NOMO-1 (cell line): Measurements from ENCODE around the gene SSC5D.

Experiments used
- DNase-seq, 2 experiments: peaks; one replicate each; lab custom pipeline; 2025; ENCODE audit not compliant: unreplicated experiment in 2 of 2; lab: John Stamatoyannopoulos, UW

The SSC5D gene

DNA sequence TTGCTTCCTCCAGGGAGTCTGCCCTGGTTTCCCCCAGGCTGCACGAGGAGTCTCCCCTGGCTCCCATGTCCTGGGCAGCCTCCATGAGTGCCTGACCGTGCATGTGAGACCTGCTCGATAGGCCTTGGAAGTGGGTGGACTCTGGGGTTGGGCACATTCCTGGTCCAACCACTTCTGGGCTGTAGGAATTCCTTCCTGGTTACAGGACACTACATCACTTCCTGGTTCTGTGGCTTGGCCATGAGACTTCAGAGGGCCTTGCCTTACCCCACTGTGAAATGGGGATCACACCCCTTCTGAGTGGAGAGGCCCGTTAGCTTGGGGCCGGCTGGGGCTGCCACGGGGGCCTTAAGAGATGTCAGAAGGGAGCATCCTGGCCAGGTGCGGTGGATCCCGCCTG is 15.8 kb upstream of the SSC5D start:
- DNase-seq = no peak

DNA sequence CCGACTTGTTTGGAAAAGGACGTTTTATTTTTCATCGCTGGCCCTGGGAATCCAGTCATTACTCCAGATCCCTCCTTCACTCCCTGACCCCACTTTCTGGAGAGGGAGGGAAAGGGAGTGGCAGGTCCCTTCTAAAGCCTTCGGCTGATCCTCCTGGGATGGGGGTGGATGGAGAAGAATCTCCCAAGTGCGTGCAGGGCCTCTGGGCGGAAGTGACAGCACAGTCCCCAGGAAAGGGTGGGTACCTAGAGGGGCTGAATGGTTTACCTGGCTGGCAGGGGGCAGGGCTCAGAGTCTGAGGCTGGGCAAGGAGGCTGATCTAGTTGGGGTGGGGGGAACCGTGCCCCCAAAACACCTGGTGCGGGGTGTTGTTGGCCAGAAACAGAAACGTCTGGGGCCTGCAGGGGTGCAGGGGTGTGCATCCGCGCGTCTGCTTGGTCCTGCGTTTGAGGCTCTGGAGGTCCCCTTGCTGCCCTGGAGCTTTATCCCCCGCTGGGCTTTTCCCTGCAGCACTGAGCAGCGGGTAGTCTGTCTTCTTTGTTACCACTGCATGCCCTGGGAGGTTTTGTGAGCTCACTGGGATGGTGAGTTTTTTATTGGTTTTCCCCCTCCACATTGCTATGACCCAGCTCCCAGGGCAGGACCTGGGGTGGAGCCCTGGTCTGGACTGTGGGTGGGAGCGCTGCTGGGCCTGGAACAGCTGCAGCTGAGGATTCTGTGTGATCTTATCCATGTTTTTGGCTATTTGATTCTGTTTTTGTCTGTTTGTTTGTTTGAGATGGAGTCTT is 14.8 kb upstream of the SSC5D start:
- no peak for DNase-seq

DNA sequence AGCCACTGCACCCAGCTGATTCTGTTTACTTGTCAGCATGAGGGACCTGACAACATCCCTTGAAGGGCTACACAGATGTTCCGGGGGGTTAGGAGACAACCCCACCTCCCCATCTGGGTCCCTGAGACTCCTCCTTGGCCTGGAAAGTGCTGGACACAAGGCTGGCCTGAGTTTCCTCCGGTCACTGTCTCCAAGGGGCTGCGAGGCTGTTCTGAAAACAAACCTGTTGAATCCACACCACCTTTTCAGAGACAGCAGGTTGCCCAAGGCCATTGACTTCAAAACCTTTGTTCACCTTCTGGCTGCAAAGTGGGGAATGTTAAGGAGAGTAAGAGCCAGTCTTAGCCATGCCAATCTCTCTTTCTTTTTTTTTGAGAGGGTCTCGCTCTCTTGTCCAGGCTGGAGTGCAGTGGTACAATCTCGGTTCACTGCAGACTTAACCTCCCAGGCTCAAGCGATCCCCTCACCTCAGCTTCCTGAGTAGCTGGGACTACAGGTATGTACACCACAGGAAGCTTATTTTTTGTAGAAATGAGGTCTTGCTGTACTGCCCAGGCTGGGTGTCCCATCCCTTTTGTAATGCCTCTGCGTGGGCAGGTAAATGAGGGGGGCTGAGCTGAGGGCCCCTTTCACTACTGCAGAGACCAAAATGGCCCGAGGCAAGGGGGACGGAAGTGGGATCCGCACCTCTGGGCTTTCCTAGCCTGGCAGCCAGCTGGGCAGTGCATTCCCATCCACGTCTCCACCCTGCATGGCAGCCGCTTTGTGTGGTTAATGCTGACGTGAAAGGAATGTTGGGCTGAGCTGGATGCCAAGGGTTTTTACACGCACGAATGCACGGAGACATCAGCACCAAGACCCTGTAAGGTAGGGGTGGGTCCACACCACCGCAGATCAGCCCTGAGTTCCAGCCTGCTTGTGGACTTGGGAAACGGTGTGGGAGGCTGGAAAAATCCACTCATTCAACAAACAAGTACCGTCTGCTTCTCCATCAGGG is 13.7 kb upstream of the SSC5D start:
- DNase-seq = no peak

DNA sequence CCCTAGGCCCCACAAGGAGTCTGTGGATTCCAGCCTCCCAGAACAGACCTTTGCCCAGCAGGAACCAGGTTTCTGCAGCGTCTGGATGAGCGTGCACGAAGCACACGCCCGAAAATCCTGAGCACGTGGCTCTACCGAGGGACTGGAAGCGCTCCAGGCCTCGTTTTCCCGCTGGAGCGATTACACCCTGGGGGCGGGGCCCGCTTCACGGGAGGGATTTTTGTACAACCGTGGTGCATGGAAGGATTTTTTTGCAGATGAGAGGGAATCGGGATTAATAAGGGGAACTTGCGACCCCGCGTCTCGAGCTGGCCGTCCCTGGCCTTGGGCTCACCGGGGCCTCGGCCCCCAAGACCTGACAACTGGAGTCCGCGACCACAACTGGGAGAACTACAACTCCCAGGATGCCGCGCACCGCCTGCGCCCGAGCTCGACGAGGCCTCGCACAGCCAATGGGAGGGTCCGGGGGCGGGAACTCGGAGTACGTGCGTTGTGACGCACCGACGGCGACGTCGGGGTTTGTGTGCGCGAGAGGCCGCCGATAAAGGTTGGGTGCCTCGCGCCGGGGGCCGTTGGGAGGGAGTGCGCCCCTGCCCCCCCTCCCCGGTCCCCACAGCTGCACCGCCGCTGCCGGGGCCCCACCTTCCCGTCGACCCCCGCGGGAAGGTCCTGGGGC is 12.0 kb upstream of the SSC5D start, which contains the start of gene ZNF628:
Gene ZNF628 (plus strand): TSS at position 518 of the 676 bp plus-strand sequence. CDS start 3,294 bp downstream, outside the sequence.
- DNase-seq = peak; percentile 90 to 98

DNA sequence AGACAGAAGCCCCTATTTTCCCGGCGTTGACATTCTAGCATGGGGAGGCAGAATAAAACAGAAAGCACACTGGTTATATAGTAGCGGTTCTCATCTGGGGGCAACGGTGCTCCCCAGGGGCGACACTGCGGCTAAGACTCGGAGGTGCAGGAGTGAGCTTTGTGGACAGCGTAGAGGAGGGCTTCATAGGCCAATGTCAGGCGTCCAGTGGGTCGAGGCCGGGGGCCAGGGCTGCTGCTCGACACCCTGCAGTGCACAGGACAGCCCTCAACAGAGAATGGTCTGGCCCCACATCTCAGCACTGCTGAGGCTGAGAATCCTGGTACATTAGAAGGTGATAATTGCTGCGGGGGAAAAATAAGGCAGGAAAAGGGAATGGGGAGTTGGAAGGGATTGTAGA is 10.3 kb upstream of the SSC5D start:
- DNase-seq = no peak

DNA sequence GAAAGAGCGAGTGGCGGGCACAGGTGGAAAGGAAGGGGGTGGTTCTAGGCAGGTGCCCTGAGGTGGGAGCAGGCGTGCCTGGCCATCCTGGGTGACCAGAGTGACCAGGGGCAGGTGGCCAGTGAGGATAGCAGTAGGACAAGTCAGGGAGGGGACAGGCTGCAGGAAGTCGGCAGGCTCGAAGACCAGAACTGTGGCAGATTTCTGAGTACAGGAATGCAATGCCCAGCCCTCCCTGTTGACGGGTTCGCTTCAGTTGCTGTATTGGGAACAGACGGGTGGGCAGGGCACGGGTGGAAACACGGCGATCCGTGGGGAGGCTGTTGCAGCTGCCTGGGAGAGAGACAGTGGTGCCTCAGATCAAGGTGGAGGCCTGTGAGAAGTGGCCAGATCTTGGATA is 9.9 kb upstream of the SSC5D start:
- DNase-seq = no peak

DNA sequence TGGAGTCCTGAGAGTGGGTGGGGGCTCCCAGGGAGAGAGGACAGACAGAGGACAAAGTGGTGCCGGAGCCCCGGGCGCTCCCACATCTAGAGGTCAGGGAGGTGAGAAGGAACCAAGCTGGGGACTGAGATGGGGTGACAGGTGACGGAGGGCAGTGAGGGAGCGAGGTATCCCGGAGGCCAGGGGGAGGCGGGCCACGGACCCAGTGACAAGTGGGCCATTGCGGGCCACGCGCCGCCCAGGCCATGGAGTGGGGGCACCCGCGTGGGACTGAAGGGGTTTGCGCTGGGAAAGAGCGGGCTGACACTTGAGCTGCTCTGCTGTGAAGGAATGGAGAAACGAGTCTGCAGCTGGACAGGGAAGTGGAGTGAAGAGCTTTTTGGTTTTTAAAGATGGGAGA is 9.2 kb upstream of the SSC5D start:
- DNase-seq = no peak

DNA sequence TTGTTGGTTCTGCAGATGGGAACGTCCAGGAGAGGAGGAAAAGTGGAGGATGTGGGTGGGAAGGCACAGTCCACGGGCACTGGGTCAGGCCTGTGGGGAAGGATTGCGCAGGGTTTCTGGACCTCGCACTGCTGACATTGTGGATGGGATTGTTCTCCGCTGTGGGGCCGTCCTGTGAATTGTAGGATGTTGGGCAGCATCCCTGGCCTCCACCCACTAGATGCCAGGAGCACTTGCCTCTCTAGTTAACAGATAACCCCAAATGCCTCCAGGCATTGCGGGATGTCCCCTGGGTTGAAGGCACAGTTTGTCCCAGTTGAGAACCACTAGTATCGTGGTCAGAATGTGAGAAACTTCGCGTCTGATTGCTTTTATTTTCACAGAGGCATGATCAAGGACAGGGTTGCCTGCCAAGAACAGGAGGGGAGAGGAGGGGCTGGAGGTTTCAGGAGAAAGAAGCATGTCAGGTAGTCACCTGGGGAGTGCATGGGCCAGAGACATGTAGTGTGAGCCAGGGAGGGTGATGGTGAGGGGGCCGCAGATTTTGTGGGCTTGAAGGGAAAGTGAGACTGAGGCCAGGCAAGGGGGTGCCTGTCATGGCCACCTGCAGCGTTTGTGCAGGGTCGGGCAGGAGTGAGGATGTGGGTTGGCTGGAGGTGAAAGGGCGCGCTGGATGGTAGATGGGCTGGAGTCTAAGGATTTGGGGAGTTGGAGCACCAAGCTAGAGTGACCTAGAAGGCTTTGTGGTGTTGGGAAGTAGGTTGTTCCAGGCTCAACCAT is 8.6 kb upstream of the SSC5D start:
- DNase-seq = no peak

DNA sequence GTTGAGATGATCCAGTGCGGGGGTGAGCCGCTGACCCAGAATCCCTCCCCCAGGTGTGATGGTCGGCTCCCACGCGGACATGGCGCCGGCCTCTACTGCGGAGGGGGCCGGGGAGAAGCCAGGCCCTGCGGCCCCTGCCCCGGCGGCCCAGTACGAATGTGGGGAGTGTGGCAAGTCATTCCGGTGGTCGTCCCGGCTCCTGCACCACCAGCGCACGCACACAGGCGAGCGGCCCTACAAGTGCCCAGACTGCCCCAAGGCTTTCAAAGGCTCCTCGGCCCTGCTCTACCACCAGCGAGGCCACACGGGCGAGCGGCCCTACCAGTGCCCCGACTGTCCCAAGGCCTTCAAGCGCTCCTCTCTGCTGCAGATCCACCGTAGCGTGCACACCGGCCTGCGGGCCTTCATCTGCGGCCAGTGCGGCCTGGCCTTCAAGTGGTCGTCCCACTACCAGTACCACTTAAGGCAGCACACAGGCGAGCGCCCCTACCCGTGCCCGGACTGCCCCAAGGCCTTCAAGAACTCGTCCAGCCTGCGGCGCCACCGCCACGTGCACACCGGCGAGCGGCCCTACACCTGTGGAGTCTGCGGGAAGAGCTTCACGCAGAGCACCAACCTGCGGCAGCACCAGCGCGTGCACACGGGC is 7.0 kb upstream of the SSC5D start:
- no peak for DNase-seq

DNA sequence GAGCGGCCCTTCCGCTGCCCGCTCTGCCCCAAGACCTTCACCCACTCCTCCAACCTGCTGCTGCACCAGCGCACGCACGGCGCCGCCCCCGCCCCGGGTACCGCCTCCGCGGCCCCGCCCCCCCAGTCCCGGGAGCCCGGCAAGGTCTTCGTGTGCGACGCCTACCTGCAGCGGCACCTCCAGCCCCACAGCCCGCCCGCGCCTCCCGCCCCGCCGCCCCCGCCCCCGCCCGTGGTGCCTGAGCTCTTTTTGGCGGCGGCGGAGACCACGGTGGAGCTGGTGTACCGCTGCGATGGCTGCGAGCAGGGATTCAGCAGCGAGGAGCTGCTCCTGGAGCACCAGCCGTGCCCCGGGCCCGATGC is 6.5 kb upstream of the SSC5D start:
- no peak for DNase-seq

DNA sequence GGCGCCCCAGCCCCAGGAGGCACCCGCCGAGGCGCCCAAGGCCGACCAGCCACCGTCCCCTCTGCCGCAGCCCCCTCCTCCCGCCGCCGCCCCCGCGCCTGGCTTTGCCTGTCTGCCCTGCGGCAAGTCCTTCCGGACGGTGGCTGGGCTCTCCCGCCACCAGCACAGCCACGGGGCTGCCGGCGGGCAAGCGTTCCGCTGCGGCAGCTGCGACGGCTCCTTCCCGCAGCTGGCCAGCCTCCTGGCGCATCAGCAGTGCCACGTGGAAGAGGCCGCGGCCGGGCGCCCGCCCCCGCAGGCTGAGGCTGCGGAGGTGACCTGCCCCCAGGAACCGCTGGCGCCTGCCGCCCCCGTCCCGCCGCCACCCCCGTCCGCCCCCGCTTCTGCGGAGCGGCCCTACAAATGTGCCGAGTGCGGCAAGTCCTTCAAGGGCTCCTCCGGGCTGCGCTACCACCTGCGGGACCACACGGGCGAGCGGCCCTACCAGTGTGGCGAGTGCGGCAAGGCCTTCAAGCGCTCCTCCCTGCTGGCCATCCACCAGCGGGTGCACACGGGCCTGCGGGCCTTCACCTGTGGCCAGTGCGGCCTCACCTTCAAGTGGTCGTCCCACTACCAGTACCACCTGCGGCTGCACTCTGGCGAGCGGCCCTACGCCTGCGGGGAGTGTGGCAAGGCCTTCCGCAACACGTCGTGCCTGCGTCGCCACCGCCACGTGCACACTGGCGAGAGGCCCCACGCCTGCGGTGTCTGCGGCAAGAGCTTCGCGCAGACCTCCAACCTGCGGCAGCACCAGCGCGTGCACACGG is 5.9 kb upstream of the SSC5D start:
- no peak for DNase-seq

DNA sequence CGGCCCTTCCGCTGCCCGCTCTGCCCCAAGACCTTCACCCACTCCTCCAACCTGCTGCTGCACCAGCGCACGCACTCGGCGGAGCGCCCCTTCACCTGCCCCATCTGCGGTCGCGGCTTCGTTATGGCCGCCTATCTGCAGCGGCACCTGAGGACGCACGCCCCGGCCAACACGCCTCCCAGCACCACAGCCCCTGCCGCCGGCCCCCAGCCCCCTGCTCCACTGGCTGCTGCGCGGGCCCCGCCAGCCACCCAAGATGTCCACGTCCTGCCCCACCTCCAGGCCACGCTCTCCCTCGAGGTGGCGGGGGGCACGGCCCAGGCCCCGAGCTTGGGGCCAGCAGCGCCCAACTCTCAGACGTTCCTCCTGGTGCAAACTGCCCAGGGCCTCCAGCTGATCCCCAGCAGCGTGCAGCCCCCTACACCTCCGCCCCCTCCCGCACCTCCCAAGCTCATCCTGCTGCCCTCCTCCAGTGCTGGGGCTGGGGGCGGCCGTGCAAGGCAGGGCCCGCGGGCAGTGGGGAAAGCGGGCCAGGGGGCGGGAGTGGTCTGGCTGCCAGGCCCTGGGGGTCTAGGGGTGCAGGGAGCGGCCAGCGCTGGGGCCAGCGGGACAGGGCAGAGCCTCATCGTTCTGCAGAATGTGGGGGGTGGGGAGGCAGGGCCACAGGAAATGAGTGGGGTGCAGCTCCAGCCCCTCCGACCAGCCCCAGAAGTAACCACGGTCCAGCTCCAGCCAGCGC is 5.1 kb upstream of the SSC5D start:
- DNase-seq = no peak

DNA sequence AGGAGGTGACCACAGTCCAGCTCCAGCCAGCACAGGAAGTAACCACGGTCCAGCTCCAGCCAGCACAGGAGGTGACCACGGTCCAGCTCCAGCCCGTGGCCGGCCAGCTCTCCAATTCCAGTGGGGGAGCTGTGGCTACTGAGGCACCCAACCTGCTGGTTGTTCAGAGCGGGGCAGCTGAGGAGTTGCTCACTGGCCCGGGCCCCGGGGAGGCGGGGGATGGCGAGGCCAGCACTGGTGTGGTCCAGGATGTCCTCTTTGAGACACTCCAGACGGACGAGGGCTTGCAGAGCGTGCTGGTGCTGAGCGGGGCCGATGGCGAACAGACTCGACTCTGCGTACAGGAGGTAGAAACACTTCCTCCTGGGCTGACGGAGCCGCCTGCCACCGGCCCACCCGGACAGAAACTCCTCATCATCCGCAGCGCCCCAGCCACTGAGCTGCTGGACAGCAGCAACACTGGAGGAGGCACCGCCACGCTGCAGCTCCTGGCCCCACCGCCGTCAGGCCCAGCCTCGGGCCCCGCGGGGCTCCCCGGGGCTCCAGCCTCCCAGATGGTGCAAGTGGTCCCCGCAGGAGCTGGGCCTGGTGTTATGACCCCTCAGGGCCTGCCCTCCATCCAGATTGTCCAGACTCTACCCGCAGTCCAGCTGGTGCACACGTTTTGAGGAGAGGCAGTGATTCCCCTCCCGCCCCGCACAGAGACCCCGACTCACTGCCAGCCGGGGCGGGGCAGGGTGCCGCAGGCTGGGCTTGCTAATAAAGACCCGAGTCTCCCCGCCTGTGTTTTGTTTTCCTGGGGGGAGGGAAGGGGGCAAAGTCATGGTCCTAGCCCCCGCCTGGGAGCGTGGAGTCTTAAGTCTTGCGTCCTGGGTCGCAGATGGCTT is 4.3 kb upstream of the SSC5D start:
- no peak for DNase-seq

DNA sequence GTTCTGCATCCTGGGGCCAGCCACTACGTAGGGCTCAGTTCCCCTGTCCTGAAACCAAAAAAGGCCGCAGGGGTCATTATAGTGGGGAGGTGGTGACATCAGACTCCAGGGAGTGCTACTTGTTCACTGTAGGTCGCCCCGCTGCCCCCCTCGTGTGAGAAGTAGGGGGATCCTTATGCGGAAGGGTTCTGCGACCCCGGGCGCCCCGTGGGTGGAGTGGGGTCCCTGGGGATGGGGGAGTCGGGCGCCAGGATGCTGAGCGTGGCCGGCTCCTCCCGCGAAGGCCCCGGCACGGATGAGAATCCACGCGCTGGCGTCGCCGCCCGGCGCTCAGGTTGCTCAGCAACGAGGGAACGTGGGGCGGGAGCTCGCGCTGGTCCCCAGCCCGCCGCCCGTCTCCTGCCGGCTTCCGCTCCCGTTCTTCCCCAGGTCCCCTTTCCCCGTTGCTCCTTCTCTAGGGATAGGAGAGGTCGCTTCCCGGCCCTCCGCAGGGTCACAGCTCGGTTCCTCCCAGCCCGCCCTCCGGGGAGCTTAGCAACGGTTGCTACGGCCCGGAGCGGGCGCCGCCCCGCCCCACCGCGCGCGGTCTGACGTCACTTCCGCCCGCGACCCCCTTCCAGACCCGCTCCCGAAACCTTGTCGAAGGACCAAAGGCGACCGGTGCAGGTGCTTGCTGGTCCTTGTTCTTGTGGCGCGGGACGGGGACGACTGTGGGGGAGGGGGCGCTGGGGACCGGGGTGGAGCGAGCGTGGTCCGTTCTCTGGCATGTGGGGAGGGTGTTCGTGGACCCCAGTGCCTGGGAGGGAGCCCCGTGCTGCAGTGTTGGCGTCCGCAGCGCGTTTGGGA is 3.4 kb upstream of the SSC5D start, which contains the start of gene NAT14:
Gene NAT14 (plus strand): TSS at position 596 of the 846 bp plus-strand sequence. CDS start 521 bp downstream, outside the sequence.
- peak; percentile 33 to 58 for DNase-seq

DNA sequence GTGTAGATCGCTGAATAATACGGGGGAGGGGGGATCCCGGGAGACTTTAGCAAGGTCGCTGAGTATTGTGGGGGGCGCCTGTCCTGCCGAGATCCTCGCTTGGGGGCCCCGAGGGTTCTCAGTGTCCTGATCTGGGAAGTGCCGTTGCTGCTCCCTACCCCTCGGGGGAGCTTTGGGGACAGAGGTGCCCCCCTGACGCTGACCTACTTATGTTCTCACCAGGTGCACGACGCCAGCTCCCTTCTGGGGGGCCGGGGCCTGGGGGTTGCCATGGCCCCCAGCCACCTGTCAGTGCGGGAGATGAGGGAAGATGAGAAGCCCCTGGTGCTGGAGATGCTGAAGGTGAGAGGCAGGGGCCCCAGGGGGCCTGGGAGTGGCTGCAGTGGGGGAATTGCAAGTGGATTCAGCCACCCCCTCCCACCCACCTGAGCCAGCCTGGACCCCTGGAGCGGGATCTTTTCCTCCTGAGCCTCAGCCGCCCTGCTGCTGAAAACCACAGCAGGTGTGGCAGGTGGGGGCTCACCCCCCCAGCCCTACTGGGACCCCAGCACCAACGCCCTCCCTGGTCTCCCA is 2.7 kb upstream of the SSC5D start:
- DNase-seq = no peak
